GM18505 (cell line): Measurements from ENCODE around the gene CACNA1D.

Experiments used
- ATAC-seq: cut with Tn5 transposase; IDR thresholded peaks from one replicate; pipeline ENCODE4 v1.9.1; 2021; ENCODE audit not compliant: unreplicated experiment
- POLR2A ChIP-seq: IDR thresholded peaks from 4 replicates; pipeline ENCODE4 v1.6.1; 2011; ENCODE audit warnings: borderline replicate concordance; ENCODE audit not compliant: insufficient read depth, insufficient read length; ENCODE audit errors: extremely low read depth

CACNA1D gene

GRCh38 chr3:53778153-53778552 lies 283.7 kb downstream of the CACNA1D start:
- ATAC-seq = no peak
- TF ChIP-seq POLR2A = no peak

- no peak for ATAC-seq
- TF ChIP-seq POLR2A = no peak
Observed at GRCh38 chr3:53780171-53780570, 285.8 kb downstream of the CACNA1D start.

GRCh38 chr3:53780806-53781205 lies 286.4 kb downstream of the CACNA1D start:
- TF ChIP-seq POLR2A = no peak
- ATAC-seq = no peak

GRCh38 chr3:53787016-53787415 lies 292.6 kb downstream of the CACNA1D start:
- ATAC-seq = no peak
- TF ChIP-seq POLR2A = no peak

- no peak for TF ChIP-seq POLR2A
- ATAC-seq = no peak
Observed at GRCh38 chr3:53788038-53788437, 293.6 kb downstream of the CACNA1D start.

- no peak for ATAC-seq
- no peak for TF ChIP-seq POLR2A
Observed at GRCh38 chr3:53789459-53789858, 295.0 kb downstream of the CACNA1D start.

- no peak for ATAC-seq
- TF ChIP-seq POLR2A = no peak
Observed at GRCh38 chr3:53790470-53790869, 296.1 kb downstream of the CACNA1D start.

GRCh38 chr3:53791317-53791716 lies 296.9 kb downstream of the CACNA1D start:
- TF ChIP-seq POLR2A = no peak
- no peak for ATAC-seq

- no peak for TF ChIP-seq POLR2A
- ATAC-seq = no peak
Observed at GRCh38 chr3:53792866-53793265, 298.5 kb downstream of the CACNA1D start.

- no peak for TF ChIP-seq POLR2A
- no peak for ATAC-seq
Observed at GRCh38 chr3:53794597-53794996, 300.2 kb downstream of the CACNA1D start.

GRCh38 chr3:53795176-53795575 lies 300.8 kb downstream of the CACNA1D start:
- TF ChIP-seq POLR2A = no peak
- no peak for ATAC-seq

- no peak for ATAC-seq
- TF ChIP-seq POLR2A = no peak
Observed at GRCh38 chr3:53795789-53796560, 301.6 kb downstream of the CACNA1D start.

GRCh38 chr3:53798144-53798543 lies 303.7 kb downstream of the CACNA1D start:
- TF ChIP-seq POLR2A = no peak
- no peak for ATAC-seq

GRCh38 chr3:53799338-53799865 lies 305.0 kb downstream of the CACNA1D start:
- ATAC-seq = no peak
- no peak for TF ChIP-seq POLR2A

- TF ChIP-seq POLR2A = no peak
- ATAC-seq = no peak
Observed at GRCh38 chr3:53800041-53800906, 305.9 kb downstream of the CACNA1D start.

GRCh38 chr3:53801319-53801718 lies 306.9 kb downstream of the CACNA1D start:
- ATAC-seq = no peak
- TF ChIP-seq POLR2A = no peak
